Skin epidermis (tissue), 12 donors: ENCODE results near the gene RNF135.
"Not testable (repeated sequence)": the region's sequence is repeated elsewhere in the genome, so short reads cannot be mapped to it uniquely, and the experiment has no call there.

Experiments used
- H3K27ac ChIP-seq, 21 experiments: fragments of 200-600 bp; sonication (generic) in 11 of 21; one replicate each; pipeline ENCODE4 v1.5.0; 2020; ENCODE audit warnings: mild to moderate bottlenecking in 3 of 21, inconsistent platforms in 2 of 21, moderate library complexity in 2 of 21
- H3K4me3 ChIP-seq, 7 experiments: fragments of 200-600 bp; sonication (generic) in 2 of 7; one replicate each; pipeline ENCODE4 v1.5.0; 2020; ENCODE audit warnings: inconsistent platforms in 2 of 7, mild to moderate bottlenecking in 2 of 7, moderate library complexity in 1 of 7

RNF135 gene

DNA sequence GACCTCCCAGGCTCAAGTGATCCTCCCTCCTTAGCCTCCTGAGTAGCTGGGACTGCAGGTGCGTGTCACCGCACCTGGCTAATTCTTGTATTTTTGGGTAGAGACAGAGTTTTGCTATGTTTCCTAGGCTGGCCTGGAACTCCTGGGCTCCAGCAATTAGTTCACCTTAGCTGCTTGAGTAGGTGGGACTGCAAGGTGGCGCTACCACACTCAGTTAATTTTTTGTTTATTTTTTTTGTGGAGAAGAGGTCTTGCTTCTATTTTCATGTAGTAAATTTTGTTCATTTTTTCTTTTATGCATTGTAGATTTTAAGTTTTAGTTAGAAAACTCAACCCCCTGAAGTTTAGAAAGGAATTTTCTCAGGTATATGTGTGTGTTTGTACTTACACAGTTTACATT, 21.7 kb downstream of the RNF135 start:
- Histone ChIP-seq H3K4me3 (no peak overlapping the region), H3K27ac (no peak overlapping the region)

DNA sequence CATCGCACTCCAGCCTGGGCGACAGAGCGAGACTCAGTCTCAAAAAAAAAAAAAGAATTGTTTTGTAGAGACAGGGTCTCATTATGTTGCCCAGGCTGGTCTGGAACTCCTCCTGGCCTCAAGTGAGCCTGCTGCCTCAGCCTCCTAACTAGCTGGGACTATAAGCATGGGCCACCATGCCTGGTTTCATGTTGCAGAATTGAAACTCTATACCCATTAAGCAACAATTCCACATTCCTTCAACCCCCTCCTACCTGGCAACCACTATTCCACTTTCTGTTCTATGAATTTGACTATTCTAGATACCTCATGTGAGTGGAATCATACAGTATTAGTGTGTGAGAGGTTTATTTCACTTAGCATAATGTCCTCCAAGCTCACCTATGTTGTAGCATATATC, 24.5 kb downstream of the RNF135 start:
- no peak overlapping the region for H3K27ac ChIP-seq
- no peak overlapping the region for H3K4me3 ChIP-seq

DNA sequence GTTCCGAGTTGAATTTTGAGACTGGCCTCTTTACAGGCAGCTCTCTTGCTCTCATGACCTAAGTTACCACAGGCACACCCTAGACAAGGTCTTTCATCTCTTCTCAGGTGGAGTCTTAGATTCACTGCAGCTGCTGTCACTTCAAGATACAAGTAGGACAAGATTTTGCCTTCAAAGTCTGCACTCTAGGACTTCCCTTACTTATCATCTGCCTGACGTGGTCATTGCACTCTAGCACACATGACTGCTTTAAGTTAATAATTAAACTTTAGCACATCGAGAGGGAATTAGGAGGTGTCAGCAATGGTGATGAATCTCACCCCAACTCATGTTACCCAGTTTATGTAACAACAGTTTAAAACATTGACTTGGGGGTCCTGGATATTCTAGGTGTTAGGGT, 25.6 kb downstream of the RNF135 start:
- Histone ChIP-seq H3K4me3 (no peak overlapping the region), H3K27ac (no peak overlapping the region)

DNA sequence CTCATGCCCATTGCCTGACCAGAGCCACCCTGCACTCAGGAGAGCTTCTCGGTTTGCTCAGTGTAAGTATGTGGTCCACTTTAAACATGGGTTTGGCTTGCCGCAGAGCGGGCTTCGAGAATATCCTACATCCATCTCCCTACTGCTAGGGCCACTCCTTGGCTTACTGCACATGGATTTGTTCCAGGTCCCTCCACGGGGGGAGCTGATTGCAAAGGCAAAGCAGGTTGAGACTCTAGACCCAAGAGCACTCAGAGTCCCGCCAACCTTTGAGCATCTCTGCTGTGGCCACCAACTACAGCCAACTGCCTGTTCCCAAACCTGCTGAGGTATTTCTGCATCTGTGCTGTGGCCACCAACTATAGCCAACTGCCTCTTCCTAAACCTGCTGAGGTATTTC, 26.4 kb downstream of the RNF135 start:
- H3K4me3 ChIP-seq: no peak overlapping the region
- H3K27ac ChIP-seq: no peak overlapping the region

DNA sequence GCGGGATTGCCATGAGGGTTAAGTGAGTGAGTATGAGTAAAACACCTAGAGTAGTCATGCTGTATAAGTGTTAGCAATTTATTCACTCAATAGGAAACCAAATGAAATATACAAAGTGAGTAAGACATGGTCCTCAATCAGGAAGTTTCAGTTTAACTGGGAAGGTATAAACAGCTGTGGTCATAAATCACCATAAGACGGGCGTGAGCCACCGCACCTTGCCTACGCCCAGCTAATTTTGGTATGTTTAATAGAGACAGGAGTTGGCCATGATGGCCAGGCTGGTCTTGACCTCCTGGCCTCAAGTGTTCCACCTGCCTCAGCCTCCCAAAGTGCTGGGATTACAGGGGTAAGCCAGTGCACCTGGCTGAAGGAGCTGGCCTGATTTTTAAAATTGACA, 27.0 kb downstream of the RNF135 start:
- no peak overlapping the region for H3K27ac ChIP-seq
- no peak overlapping the region for H3K4me3 ChIP-seq

DNA sequence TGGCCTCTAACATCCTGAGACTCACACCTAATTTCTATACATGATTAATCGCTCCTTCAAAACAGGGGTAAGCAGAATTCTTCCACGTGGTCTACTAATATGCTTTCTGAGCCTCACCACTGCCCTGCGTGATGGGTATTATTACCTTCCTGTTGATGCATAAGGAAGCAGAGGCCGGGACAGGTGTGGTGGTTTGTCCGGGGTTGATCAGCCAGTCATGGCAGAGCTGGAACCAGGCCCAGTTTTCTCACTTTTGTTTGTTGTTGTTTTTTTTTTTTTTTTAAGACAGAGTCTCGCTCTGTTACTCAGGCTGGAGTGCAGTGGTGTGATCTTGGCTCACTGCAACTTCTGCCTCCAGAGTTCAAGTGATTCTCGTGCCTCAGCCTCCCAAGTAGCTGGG, 31.2 kb downstream of the RNF135 start:
- no peak overlapping the region for H3K4me3 ChIP-seq

DNA sequence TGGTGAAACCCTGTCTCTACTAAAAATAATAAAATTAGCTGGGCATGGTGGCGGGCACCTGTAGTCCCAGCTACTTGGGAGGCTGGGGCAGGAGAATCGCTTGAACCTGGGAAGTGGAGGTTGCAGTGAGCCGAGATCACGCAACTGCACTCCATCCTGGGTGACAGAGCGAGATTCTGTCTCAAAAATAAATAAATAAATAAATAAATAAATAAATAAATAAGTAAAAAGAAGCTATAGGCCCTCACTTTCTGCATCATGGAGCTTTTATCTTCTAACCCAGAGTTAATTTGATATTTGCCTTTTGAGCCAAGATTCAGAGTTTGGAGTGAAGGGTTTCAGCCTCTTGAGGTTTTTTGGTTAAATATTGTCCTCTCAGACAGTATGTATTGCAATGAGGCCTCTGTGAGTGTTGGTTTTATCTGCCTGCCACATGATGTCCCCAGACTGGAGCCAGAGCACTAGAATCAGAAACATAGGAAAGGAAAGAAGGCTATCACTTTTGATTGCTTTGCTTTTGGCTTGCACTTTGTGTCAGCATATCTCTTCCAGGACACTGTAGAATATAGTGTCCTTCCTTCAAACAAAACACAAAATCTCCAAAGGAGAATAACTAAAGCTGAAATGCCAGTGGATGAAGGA, 32.5 kb downstream of the RNF135 start:
- no peak overlapping the region for H3K27ac ChIP-seq
- no peak overlapping the region for H3K4me3 ChIP-seq

More for the DNA sequence above, 31.2 kb downstream of the RNF135 start:
- no peak overlapping the region for H3K27ac ChIP-seq

DNA sequence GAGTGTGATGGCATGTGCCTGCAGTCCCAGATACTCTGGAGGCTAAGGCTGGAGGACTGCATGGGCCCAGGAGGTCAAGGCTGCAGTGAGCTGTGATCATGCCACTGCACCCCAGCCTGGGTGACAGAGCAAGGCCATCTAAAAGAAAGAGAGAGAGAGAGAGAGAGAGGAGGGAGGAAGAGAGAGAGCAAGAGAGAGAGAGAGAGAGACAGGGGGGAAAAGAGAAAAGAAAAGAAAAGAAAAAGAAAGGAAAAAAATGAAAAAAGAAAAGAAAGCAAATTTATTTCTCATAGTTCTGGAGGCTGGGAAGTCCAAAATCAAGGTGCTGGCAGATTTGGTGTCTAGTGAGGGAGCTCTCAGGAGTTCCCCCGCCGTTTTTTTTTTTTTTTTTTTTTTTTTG, 33.3 kb downstream of the RNF135 start:
- H3K4me3 ChIP-seq: no peak overlapping the region
- no peak overlapping the region for H3K27ac ChIP-seq

DNA sequence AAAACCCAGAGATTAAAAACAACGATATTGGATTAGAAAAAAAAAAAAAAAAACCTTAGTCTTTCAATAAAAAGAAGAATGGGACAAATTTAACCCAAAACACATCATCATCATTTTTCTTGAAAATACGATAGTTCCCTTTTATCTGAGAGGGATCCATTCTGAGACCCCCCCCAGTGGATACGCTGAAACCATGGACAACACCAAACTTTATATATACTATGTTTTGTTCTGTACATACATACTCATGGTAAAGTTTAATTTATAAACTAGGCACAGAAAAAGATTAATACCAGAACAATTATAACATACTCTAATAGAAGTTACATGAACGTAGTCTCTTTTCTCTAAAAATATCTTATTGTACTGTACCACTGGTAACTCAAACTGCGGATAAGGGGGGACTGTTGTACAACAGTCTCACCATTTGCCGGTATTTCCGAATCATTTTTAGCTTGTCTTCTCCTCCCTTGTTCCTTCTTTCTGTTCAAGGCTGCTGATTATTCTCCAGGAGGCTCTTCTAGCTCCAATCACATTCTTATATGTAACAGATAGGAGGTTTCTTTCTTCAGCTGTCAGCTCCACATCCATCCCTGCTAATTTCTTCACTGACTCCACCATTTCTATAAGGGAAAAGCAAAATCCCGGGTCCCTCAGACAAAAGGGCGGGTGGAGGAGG, 37.0 kb downstream of the RNF135 start:
- peak overlapping the region; percentile 49 to 82 (median 66) for H3K4me3 ChIP-seq
- peak overlapping the region in 20 of 21 experiments; percentile 40 to 92 (median 80) for H3K27ac ChIP-seq

DNA sequence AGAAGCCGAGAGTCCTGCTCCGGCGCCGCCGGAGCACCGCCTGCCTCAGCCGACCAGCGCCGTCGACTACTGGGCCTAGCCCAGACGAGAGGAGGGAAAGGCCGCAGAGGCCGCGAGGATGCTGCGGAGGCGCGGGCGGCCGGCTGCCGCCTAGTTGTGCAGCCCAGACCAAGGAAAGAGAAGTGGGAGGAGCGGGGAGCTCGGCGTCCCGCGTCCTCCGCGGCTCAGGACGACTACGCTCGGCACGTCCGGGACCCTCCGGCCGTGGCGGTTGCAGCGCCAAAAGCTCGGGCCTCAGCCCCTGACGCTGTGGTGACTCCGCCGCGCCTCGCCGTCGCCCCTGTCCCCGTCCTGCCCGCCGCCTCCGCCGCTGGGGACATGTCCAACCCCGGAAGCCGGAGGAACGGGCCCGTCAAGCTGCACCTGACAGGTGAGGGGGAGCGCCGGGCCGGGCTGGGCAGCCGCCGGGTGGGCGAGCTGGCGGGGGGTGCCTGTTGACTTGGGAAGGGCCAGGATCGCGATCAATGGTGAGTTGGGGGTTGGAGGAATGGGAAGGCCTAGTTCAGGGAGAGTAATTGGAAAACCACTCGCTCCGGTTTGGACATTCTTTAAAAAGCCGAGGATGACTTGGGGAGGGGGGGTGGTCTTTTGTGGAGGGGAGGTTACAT, 37.7 kb downstream of the RNF135 start:
- Histone ChIP-seq H3K27ac (peak overlapping the region in 20 of 21 experiments; percentile 40 to 92 (median 80)), H3K4me3 (peak overlapping the region; percentile 49 to 82 (median 66))

DNA sequence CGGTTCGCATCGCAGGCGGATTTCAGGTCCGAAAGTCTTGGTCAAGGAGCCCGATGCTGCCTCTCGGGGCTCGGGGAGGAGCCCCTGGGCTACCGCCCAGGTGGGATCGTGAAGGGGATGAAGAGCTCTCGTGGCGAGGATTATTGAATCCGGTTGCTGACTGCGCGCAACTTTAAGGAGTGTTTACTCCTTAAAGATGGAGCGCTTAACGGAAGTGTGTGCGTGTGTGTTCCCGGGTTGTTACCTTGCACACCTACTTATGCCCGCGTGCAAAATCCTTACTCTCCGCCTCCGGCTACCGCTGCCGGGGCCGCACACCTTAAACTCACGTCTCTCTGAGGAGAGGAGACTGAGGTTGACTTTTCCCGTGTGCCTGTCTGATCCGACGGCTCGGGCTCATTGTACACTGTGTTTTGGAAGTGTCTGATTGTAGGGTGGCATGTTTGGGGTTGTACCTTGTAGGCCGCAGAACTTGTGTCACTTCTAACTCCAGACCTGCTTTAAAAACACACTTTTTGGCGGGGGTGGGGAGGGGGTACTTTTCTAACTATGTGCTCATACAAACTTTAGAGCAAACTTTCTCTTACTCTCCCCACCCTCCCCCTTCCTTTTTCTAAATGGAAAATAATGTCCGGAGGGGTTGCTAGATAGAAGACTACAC, 38.3 kb downstream of the RNF135 start:
- peak overlapping the region in 18 of 21 experiments; percentile 40 to 92 (median 81) for H3K27ac ChIP-seq

DNA sequence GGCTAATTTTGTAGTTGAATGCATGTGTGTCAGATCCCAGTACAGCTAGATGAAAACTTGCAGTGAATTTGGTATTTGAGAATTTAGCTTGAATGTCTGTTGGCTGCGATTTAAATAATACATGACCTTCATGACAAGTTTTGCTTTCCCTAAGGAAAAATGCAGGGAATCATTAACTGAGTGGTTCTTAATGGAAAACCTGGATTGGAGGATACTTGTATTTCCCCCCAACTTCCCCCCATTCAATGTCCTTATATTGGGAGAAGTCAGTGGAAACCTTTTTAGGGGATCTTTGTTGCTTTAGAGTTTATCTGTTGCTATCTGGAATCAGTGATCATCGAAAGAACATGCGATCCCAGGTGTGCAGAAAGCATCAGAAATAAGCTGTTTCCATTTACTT, 39.2 kb downstream of the RNF135 start:
- H3K27ac ChIP-seq: peak overlapping the region in 1 of 21 experiments; percentile 31
- H3K4me3 ChIP-seq: not testable (repeated sequence)

More for the DNA sequence above, 38.3 kb downstream of the RNF135 start:
- peak overlapping the region; percentile 49 to 82 (median 66) for H3K4me3 ChIP-seq

DNA sequence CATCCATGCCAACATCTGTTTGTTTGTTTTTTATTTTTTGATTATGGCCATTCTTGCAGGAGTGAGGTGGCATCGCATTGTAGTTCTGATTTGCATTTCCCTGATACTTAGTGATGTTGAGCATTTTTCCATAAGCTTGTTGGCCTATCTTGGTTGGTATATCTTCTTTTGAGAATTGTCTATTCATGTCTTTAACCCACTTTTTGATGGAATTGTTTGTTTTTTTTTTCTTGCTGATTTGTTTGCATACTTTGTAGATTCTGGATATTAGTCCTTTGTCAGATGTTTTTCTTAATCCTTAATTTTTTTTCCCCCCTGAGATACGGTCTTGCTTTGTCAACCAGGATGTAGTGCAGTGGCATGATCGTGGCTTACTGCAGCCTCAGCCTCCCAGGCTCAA, 43.0 kb downstream of the RNF135 start:
- no peak overlapping the region for H3K27ac ChIP-seq
- H3K4me3 ChIP-seq: no peak overlapping the region

DNA sequence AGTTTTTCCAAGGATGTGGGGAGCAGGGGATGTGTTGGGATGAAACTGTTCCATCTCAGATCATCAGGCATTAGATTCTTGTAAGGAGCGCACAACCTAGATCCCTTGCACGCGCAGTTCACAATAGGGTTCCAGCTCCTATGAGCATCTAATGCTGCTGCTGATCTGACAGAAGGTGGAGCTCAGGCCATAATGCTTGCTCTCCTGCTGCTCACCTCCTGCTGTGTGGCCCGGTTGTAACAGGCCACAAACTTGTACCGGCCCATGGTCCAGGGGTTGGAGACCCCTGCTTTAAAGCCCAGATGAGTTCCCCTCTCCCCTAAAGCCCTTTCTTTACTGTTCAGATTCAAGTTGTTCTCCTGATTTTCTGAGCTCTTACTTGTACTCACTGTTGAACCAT, 44.8 kb downstream of the RNF135 start:
- no peak overlapping the region for H3K27ac ChIP-seq
- no peak overlapping the region for H3K4me3 ChIP-seq

DNA sequence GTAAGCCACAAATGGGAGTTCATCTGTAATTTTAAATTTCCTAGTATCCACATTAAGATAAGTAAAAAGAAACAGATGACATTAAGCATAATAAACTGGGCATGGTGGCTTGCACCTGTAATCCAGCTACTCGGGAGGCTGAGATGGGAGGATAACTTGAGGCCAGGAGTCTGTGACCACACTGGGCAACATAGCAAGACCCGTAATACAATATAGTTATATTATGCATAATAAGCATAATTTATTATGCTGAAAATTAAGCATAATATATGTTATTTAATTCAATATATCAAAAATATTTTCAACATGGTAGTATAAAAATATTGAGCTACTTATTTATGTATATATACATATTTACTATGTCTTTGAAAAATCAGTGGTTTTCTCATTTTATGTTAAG, 48.2 kb downstream of the RNF135 start:
- Histone ChIP-seq H3K4me3 (no peak overlapping the region), H3K27ac (no peak overlapping the region)

DNA sequence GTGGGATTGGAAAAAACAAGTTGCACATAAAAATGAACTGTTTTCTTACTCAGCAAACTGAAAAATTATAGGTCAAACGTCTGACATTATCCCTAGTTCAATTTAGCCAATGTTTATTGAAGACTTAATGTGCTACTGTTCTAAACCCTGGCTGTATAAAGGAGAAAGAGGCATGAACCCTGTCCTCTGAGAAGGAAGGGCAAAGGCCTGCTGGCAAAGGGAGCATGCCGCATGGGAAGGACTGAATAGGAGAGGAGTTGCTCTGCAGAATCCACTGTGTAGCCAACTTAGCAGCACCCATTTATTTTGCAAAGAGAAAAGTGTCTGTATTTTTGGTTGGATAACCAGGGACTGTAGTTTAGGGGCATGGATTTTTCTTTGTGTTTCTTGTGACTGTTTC, 52.3 kb downstream of the RNF135 start:
- not testable (repeated sequence) for H3K4me3 ChIP-seq, H3K27ac ChIP-seq

DNA sequence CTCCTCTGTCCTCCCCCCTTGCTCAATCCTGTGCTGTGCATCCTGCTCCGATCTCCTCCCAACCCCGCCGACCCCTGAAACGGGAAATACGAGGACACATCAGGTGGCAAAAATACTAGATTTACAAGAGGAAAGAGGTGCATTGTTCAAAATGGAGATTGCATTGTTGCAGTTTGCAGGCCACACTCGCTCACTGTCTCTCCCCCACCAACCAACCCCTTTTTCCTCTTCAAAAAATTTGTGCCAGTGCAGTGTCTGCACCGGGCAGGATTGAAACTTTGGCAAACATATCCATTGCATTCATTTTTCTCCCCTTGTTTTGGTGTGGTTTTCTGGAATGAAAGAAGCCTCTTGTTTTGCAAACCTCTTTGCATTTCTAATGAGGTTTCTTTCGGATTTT, 61.0 kb downstream of the RNF135 start:
- H3K27ac ChIP-seq: no peak overlapping the region
- no peak overlapping the region for H3K4me3 ChIP-seq

DNA sequence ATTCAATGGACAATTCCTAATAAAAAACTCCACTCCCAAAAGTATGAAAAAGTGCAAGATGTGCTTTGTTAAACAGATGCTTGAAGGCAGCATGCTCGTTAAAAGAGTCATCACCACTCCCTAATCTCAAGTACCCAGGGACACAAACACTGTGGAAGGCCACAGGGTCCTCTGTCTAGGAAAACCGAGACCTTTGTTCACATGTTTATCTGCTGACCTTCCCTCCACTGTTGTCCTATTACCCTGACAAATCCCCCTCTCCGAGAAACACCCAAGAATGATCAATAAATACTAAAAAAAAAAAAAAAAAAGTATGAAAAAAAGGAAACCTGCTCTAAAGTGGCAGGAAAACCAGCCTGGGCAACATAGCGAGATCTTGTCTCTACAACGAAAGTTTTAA, 64.8 kb downstream of the RNF135 start:
- not testable (repeated sequence) for H3K4me3 ChIP-seq, H3K27ac ChIP-seq

DNA sequence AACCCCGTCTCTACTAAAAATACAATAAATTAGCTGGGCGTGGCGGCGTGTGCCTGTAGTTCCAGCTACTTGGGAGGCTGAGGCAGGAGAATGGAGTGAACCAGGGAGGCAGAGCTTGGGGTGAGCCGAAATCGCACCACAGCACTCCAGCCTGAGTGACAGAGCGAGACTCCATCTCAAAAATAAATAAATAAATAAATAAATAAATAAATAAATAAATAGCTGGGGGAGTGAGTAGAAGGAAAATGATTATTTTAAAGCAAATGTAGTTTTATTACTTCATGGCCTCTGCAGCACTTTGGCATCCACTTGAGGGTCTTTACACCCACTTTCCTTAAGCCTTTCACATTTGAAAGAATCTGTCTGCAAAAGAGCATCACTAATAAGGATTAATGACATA, 70.0 kb downstream of the RNF135 start:
- not testable (repeated sequence) for H3K4me3 ChIP-seq

DNA sequence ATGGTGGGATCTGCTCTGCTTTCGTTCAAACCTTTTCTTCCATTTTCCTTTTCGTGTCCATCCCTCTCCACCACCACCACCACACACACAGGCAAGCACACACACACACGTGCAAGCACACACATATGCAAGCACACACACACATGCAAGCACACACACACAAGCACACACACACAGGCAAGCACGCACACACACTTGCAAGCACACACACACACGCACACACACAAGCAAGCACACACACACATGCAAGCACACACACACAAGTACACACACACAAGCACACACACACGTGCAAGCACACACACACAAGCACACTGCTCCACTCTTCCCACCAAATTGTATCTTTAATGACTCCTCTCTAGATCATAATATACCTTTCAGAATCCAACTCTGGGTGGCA, 71.5 kb downstream of the RNF135 start:
- not testable (repeated sequence) for H3K4me3 ChIP-seq, H3K27ac ChIP-seq

More for the DNA sequence above, 70.0 kb downstream of the RNF135 start:
- H3K27ac ChIP-seq: not testable (repeated sequence)
